IPS DF 19.7 (cell line): ENCODE measurements around the gene PLA2G12B.
"Not testable (repeated sequence)": the region's sequence is repeated elsewhere in the genome, so short reads cannot be mapped to it uniquely, and the experiment has no call there.

Source experiments
- DNase-seq: peaks from one replicate; pipeline ENCODE4 v3.0.0-alpha.2; 2013; ENCODE audit warnings: low read depth, low spot score

PLA2G12B gene, protein sequence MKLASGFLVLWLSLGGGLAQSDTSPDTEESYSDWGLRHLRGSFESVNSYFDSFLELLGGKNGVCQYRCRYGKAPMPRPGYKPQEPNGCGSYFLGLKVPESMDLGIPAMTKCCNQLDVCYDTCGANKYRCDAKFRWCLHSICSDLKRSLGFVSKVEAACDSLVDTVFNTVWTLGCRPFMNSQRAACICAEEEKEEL

DNA sequence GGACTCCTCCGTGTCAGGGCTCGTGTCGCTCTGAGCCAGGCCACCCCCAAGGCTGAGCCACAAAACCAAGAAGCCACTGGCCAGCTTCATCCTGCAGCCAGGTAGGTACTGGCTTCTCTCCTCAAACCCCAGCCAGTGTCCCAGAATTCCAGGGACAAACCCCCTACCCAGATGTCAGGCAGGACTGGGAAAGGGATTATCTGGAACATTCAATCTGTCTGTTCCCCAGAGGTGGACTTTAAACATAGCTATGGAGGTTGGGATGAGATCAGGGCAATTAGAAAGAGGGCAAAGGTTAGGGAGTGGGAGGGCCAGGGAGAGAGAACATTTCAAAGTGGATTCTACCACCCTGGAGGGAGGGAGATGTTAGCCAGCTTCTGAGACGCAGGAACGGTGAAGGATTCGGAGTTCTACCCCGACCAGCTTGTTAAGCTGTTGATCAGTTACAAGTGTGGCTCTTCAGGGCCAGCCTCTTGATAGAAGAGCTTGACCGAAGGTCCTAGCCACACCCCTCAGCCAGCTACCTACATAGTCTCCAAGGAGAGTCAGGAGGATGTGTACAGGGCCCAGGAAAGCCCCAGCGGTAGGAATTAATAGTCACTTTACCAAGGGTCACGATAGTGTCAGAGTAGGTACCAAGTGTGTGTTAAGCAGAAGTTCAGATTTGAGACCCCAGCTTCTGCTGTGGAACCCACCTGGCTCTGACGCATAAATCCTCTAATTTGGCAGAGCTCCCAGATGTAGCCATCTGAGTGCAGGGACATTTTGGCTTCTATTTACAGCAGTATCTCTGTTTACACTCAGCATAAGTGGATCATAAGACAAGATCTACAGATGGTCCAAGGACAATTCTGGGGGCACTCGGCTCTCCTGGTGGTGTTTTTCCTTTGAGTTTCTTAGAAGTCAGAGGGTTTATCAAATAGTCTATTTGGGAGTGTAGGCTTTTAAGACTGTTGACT is at the start of gene PLA2G12B:
Gene PLA2G12B (minus strand): TSS at position 211 of the 959 bp plus-strand sequence. CDS start 121 bp downstream, at position 90.
- no peak for DNase-seq

DNA sequence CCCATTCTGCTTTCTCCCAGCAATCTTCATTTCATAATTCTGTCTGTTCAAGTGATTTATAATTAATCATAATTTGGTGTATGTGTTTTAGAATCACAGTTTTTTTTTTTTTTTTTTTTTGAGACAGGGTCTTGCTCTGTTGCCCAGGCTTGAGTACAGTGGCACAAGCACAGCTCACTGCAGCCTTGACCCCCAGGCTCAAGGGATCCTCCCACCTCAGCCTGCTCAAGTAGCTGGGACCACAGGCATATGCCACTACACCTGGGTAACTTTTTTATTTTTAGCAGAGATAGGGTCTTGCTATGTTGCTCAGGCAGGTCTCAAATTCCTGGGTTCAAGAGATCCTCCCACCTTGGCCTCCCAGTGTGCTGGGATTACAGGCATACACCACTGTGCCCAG is 49.2 kb upstream of the PLA2G12B start:
- DNase-seq, result no peak

DNA sequence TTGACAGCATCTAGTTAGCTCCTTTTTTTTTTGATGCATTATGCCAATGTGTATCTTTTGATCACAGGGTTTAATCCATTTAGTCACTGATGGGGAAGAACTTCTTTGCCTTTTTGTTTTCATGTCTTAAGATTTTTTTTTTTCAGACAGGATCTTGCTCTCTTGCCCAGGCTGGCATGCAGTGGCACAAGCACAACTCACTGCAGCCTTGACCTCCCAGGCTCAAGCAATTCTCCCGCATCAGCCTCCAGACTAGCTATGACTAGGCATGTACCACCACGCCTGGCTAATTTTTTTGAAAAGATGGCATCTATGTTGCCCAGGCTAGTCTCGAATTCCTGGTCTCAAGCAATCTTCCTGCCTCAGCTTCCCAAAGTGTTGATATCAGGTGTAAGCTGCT is 46.4 kb upstream of the PLA2G12B start:
- DNase-seq, result no peak

DNA sequence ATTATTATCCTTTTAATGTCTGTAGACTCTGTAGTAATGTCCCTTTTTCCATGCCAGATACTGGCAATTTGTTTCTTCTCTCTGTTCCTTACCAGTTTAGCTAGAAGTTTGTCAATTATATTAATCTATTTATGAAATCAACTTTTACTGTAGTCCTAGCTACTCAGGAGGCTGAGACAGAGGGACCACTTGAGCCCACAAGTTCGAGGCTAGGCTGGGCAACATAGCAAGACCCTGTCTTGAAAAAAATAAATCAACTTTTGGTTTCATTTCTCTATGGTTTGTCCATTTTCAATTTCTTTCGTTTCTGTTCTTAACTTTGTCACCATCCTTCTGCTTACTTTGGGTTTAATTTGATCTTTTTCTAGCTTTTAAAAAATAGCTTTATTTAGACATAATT is 42.5 kb upstream of the PLA2G12B start:
- no peak for DNase-seq

DNA sequence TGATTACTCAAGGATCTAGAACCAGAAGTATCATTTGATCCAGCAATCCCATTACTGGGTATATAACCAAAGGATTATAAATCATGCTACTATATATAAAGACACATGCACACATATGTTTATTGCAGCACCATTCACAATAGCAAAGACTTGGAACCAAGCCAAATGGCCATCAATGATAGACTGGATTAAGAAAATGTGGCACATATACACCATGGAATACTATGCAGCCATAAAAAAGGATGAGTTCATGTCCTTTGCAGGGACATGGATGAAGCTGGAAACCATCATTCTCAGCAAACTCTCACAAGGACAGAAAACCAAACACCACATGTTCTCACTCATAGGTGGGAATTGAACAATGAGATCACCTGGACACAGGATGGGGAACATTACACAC is 40.9 kb upstream of the PLA2G12B start:
- DNase-seq, result not testable (repeated sequence)

DNA sequence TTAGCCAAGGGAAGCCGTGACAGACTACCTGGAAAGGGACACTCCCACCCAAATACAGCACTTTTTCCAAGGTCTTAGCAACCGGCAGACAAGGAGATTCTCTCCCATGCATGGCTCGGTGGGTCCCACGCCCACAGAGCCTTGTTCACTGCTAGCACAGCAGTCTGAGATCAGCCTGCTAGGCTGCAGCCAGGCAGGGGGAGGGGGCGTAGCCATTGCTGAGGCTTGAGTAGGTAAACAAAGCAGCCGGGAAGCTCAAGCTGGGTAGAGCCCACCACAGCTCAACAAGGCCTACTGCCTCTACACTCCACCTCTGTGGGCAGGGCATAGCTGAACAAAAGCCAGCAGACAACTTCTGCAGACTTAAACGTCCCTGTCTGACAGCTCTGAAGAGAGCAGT is 35.2 kb upstream of the PLA2G12B start:
- not testable (repeated sequence) for DNase-seq

DNA sequence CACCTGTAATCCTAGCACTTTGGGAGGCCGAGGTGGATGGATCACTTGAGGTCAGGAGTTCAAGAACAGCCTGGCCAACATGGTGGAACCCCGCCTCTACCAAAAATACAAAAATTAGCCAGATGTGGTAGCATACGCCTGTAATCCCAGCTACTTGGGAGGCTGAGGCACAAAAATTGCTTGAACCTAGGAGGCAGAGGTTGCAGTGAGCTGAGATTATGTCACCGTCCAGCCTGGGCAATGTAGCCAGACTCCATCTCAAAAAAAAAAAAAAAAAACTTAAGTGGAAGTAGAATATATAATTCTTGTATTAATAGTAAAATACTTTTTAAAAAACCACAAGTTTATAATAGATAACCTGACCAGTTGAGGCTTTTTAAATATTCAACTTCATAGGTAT is 30.0 kb upstream of the PLA2G12B start:
- not testable (repeated sequence) for DNase-seq

DNA sequence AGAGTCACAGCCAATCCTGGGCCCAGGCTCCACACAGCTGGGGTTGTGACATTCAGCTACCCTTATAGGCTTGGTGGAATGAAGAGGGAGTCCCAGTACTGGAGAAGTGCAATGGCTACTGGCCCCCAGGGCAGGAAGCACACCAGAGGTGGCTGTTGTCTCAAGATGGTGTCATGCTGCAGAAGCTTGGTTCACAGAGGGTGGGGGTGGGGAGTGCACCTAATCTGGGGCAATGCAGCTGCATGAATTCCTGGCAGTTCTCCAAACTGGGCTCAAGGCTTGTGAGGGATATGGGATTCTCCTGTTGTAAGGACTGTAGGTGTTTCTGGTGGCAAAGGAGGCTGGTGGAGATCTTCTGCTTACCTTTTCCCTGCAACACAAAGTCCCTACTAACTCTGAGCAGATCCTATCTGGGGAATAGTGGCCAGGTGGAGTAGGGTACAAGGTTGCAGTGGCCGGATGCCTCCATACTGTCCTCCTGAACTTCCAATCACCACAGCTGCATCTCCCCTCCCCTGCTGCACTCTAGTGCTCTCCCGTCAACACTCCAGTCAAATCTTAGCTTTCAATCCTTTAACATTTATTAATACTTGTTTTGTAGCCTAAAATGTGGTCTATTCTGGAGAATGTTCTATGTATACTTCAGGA is 27.4 kb upstream of the PLA2G12B start:
- DNase-seq, result no peak

DNA sequence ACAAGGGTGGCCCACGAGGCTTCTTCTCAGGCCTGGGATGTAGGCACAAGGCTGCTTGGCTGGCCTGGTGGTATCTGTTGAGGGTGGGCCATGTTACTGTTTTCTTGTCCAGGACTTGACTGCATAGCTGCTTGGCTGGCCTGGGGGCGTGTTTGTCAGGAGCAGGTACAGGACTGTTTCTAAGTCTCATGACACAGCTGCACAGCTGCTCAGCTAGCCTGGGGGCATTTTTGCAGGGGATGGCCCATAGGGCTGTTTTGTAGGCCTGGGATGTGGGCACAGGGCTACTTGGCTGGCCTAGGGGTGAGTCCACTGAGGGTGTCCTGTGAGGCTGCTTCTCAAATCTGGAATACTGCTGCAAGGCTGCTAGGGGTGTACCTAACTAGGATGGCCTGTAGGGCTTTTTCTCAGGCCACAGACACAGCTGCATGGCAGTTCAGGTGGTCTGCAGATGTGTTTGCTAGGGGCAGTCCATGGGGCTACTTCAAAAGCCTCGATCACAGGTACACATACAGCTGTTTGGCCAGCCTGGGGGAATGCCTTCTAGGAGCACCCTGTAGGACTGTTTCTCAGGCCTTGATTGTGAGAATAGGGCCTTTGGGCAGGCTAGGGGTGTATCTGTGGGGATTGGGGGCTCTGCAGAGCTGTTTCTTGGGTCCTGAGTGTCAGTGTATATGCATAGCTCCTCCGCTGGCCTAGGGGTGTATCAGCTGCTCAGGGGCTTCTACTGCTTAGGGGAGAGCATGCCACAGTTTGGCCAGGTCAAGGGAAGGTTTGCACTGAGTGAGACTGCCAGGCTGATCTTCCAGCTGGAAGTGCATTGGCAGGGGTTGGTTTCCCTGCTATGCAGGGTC is 26.6 kb upstream of the PLA2G12B start:
- DNase-seq, result no peak

DNA sequence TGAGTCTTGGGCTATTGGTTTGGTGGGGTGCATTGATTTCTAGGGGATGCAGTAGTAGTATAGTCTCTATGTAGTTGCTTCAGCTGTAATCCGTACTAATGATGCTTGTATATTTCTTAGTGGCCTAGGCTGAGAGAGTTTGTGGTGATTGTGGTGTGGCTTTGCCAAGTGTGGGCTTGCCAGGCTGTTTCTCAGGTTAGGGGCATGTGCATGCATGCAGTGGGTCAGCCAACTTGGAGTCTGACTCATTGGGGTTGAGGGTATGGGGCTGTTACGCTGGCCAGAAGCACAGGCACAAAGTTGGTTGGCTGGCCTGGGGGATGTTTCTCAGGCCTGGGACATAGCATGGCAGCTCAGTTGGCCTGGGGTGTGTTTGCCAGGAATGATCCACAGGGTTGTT is 25.7 kb upstream of the PLA2G12B start:
- DNase-seq, result no peak

DNA sequence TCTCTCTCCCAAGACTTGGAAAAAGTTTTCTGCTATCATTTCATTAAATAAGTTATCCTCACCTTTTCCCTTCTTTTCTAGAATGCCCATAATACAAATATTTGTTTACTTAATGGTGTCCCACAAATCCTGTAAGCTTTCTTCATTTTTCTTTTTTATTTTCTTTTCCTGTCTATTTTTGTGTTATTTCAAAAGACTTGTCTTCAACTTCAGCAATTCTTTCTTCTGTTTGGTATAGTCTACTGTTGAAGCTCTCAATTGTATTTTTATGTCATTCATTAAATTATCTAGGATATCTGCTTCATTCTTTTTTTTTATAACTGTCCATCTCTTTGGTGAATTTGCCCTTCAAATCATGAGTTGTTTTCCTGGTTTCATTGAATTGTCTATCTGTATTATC is 25.1 kb upstream of the PLA2G12B start:
- DNase-seq, result no peak

DNA sequence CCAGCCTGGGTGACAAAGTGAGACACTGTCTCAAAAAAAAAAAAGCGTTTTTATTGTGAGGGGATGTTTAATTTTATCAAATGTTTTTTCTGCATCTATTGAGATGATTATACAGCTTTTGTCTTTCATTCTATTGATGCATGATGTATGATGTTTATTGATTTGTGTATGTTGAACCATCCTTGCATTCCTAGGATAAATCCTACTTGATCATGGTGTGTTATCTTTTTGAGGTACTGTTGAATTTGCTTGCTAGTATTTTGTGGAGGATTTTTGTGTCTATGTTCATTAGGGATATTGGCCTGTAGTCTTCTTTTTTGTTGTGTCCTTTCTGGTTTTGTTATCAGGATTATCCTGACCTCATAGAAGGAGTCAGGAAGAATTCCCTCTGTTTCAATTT is 22.3 kb upstream of the PLA2G12B start:
- no peak for DNase-seq

DNA sequence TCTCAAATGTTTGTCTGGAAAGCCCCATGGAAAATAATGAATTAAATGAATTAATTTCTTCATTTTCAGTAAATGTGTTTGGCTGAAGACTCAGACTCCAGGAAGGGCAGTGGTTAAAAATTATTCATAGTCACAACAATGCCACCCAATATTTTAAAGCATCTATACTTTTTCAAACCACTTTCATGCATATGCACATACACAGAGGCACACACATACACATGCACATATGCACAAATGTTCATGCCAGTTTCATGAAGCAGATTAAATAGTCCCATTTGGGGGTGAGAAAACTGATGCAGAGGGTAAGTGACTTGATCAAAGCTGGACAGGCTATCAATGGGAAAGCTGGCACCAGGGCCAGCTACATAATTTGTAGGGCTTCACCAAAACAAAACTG is 1.4 kb upstream of the PLA2G12B start:
- no peak for DNase-seq

DNA sequence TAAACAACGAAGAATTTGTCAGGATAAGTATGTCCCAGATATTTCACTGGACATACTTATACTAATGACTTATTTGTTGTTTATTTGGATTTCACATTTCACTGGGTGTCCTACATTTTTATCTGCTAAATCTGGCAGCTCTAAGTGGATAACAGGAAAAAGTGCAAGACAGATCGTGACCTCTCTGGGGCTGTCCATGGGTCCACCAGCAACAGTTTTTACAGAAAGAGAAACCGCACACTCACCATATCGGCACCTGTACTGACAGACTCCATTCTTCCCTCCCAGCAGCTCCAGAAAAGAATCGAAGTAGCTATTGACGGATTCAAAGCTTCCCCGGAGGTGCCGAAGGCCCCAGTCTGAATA is 393 bp downstream of the PLA2G12B start:
- DNase-seq, result no peak

DNA sequence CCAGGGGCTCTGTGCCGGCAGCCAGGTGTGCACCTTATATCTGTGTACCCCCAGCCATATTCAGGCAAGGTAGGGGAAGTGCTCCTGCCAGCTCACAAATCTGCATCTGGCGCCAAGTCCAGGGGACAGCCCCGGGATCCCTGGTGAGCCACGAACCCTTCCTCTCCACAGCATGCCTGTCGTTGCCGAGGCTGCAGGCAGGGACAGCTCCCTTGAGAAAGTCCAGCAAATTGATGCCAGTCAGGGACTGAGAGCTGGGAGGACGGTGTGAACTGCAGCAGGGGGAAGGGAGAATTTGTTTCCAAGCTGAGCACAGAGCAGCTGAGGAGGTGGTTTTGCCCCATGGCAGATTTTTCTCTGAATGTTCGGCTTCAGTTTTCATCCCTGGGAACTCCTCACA is 919 bp downstream of the PLA2G12B start:
- DNase-seq, result no peak

DNA sequence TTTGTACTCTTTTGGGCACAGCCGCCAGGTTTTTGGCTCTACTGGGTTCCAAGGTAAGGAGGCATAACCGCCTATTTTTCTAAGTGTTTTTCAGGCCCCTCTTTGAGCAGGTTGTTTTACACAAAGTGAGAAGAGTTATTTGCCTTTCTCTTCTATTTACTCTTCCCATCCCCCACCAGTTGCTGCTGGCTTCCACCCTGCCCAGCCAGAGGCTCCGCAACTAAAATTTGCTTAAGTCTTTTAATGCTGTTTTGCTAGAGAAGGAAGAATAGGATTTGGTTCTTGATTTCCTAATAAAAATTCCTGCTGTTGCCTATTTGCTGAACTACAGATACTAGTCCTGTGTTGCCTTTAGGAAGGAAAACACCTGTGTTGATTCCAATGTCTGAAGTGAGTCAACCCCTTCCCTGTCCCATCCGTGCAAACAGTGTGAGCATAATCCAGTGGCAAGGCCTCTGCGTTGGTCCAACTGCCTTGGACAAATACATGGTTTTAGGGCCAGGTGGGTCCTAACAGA is 1.9 kb downstream of the PLA2G12B start:
- DNase-seq, result no peak

DNA sequence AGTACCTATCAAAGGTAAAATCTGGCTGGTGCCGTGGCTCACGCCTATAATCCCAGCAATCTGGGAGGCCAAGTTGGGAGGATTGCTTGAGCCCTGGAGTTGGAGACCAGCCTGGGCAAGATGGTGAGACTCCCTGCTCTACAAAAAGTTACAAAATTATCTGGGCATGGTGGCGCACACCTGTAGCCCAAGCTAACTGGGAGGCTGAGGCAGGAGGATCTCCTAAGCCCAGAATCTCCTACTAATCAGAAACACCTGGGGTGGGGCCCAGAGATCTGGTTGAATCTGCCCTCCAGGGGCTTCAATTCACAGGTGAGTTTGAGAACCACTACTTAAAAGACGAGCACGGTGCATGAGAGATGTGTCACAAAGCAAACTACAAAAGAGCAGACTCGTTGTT is 2.4 kb downstream of the PLA2G12B start:
- no peak for DNase-seq

DNA sequence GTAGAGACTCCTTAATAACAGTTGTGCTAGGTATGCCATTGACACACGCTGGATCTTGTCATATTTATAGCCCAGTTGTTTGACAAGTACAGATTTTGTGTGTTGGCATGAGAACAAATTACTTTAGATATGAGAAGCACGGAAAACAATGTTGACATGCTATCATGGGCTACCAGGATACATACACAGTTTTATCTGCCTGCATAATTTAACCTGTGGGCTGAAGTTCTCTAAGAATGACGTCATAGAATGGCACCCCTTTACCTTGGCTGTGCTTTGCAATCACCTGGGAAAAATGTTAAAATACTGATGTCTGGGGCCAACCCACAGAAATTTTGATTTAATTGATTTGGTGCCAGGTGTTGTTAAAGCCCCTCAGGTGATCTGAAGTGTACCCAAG is 2.8 kb downstream of the PLA2G12B start:
- DNase-seq, result no peak

DNA sequence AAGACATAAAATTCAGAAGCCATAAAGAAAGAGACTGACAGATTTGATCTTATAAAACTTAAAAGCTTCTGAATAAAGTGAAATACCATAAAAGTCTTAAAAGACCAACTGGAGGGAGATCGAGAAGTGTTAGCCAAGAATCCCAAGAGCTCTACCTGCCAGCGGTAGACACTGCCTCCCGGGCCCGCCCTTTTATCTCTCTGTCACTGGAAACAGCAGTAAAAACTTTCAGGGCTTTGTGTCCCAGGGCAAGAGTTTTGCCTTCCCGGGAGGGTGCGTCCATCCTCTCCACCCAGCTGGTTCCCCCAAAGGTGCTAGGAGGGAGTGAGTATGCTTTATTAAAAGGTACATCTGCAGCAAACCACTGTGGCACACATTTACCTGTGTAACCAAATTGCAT is 5.8 kb downstream of the PLA2G12B start:
- no peak for DNase-seq

DNA sequence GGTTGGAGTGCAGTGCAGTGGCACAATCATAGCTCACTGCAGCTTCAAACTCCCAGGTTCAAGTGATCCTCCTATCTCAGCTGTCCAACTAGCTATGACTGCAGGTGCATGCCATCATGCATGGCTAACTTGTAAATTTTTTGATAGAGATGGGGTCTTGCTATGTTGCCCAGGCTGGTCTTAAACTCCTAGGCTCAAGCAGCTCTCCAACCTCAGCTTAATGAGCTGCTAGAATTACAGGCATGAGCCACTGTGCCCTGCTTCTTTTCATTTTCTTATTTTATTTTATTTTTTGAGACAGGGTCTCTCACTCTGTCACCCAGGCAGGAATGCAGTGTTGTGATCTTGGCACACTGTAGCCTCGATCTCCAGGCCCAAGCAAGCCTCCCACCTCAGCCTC is 7.6 kb downstream of the PLA2G12B start:
- no peak for DNase-seq

DNA sequence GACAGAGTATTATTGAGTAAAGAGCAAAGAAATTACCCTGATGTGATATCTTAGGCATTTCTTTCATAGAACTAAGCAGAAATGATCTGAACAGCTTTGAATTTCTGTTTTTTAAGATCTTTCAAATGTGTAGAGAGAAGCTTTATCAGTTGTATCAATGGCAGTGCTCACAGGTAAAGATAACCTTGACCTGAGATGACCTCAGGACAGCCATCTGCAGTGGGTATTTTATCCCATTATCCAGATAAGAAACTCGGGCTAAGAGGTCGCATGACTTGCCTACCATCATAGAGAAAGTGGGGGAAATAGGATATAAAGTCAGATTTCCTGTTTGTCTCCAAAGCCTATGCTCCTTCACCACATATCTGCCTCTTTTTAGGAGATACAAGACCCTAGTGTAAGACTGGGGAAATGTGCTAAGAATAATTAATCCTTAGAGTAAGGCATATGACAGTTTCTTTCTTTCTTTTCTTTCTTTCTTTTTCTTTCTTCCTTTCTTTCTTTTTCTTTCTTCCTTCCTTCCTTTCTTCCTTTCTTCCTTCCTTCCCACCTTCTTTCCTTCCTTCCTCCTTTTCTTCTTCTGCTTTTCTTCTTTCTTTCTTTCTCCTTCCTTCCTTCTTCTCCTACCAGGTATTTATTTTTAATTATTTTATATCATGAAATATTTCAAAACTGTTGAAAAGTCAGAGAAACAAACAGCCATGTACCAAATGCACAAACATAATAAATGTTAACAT is 10.9 kb downstream of the PLA2G12B start:
- no peak for DNase-seq
